Pericardium fibroblast (primary cell): ENCODE measurements around the gene NKTR. TPM values are rescaled to one million over a fixed set of nuclear protein-coding genes. Genes with fewer than 3 reads are reported as not detected.

Experiments used
- total RNA-seq: library from RNA; depleted of rRNA; stranded (reverse); fragments of >200 nt; gene quantifications from 2 replicates; pipeline ENCODE4 v1.2.3, GENCODE V29; 2015

Gene NKTR
- 12.6 and 14.2 TPM in 2 replicates for total RNA-seq

GRCh38 chr3:42600111-42600957, at the start of gene NKTR:
Gene NKTR, plus strand, starts transcription at chr3:42600686. Its CDS starts 321 bp downstream, at chr3:42601007.

DNA sequence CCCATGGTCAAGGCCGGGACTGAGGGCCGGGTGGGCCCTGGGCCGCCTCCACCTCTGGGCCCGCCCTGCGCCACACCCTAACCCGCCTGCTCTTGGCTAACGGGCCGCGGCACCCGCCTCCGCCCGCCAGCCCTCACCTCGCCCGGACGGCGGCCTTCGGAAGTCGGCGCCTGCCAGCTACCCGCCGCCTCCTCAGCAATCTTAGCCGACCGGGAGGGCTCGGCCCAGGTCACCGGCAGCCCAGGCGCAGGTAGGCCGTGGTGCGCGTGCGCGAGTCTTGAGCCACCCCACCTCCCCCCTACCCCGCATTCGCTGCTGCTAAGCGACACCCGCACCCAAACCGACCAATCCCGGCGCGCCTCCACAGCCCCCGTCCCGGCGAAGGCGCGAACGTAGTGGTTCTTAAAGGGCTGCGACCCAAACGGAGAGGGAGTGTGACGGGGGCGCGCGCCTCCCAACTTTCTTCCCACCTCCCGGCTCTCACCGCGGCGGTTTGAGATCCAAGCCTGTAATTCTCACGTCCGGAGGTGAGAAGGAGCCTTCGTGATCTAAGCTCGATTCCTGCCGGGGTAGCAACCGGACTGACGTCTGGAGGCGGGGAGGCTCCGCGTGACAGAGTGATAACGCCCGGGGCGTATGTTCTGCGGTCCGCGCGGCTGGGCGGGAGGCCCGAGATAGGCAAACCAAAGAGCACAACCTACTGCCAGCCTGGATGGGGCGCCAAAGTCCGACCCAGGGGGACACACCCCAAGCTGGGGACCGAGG, 18.6 kb upstream of the NKTR start, which contains the start of gene SEC22C:
Gene SEC22C, minus strand, starts transcription at position 259 of the 765 bp plus-strand sequence. CDS start 12,921 bp downstream, outside the sequence.

GRCh38 chr3:42653560-42654330, 53.3 kb downstream of the NKTR start, which contains the start of gene ZBTB47:
Gene ZBTB47, plus strand, starts transcription at chr3:42653697. Its CDS starts 4,659 bp downstream, at chr3:42658356.

DNA sequence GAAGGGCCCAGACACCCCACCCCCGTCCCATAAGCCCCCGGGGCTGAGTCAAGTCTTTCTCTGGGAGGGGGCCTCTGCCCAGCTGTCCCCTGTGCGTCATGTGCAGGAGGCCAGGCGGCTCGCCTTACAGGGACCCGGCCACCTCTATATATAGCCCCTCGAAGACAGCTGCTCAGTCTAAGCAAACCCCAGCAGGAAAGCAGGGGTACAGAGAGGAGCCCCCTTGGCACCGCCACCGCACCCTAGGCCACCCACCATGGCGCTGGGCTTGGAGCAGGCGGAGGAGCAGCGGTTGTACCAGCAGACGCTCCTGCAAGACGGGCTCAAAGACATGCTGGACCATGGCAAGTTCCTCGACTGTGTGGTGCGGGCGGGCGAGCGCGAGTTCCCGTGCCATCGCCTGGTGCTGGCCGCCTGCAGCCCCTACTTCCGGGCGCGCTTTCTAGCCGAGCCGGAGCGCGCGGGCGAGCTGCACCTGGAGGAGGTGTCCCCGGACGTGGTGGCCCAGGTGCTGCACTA, 84.9 kb downstream of the NKTR start, which contains the start of gene KLHL40:
Gene KLHL40, plus strand, starts transcription at position 175 of the 519 bp plus-strand sequence. Its CDS starts 82 bp downstream, at position 257.

Other genes starting within 250 kb of the NKTR start
- gene LYZL4, start 190.1 kb upstream of the NKTR start, total RNA-seq: not detected in 2 replicates
- 0.09 and 0.35 TPM in 2 replicates for gene VIPR1, start 98.0 kb upstream of the NKTR start, total RNA-seq
- 42.5 and 52.7 TPM in 2 replicates for gene SEC22C, start 18.7 kb upstream of the NKTR start, total RNA-seq
- 16.8 and 22.0 TPM in 2 replicates for gene SS18L2, start 9.8 kb upstream of the NKTR start, total RNA-seq
- 28.9 and 34.1 TPM in 2 replicates for gene ZBTB47, start 53.0 kb downstream of the NKTR start, total RNA-seq
- gene KLHL40, start 84.9 kb downstream of the NKTR start, total RNA-seq: 0.17 TPM in 1 of 2 replicates, not detected in the other
- not detected in 2 replicates for gene HHATL, start 102.1 kb downstream of the NKTR start, total RNA-seq
- gene CCDC13, start 172.6 kb downstream of the NKTR start, total RNA-seq: 1.1 and 1.3 TPM in 2 replicates
- 127 and 173 TPM in 2 replicates for gene HIGD1A, start 203.8 kb downstream of the NKTR start, total RNA-seq
- gene ACKR2, start 208.8 kb downstream of the NKTR start, total RNA-seq: 1.9 and 3.9 TPM in 2 replicates